Stimulated activated CD4-positive, alpha-beta T cell treated with anti-CD3 and anti-CD28 coated beads, Interleukin-4, amount 100 ng/mL, for 48 hours (primary cell): ENCODE results near the gene LY6G6D.
"Not testable (repeated sequence)": the region's sequence is repeated elsewhere in the genome, so short reads cannot be mapped to it uniquely, and the experiment has no call there.

Source experiments
- DNase-seq, 2 donors: peaks; one replicate each; pipeline ENCODE4 v3.0.0-alpha.2; 2020; ENCODE audit warnings: low read depth in 2 of 2

The LY6G6D gene

GRCh38 chr6:31692353-31692752 lies 22.8 kb upstream of the LY6G6D start:
- no peak for DNase-seq

GRCh38 chr6:31692886-31693285 lies 22.3 kb upstream of the LY6G6D start:
- no peak for DNase-seq

GRCh38 chr6:31693535-31693934 lies 21.6 kb upstream of the LY6G6D start:
- DNase-seq: no peak

GRCh38 chr6:31697555-31697954 lies 17.6 kb upstream of the LY6G6D start:
- DNase-seq: no peak

GRCh38 chr6:31700740-31701401 lies 14.3 kb upstream of the LY6G6D start:
- DNase-seq: no peak

- DNase-seq: no peak
Observed at GRCh38 chr6:31701666-31702404, 13.3 kb upstream of the LY6G6D start.

GRCh38 chr6:31702405-31702818 lies 12.7 kb upstream of the LY6G6D start:
- DNase-seq: peak in 1 of 2 donors; percentile 31

- DNase-seq: peak; percentile 94 to 96
Observed at GRCh38 chr6:31702819-31703716, 12.1 kb upstream of the LY6G6D start, which contains the start of gene ABHD16A. ABHD16A (minus strand) TSS chr6:31703324; CDS start chr6:31703281, 43 bp downstream.

GRCh38 chr6:31705931-31706330 lies 9.2 kb upstream of the LY6G6D start:
- DNase-seq: no peak

GRCh38 chr6:31706599-31706998 lies 8.5 kb upstream of the LY6G6D start, which contains the start of gene LY6G6F:
LY6G6F (plus strand) TSS chr6:31706866; CDS start chr6:31706907, 41 bp downstream.
- no peak for DNase-seq

GRCh38 chr6:31707701-31708100 lies 7.4 kb upstream of the LY6G6D start:
- DNase-seq: no peak

- DNase-seq: no peak
Observed at GRCh38 chr6:31708224-31708623, 6.9 kb upstream of the LY6G6D start.

- DNase-seq: not testable (repeated sequence)
Observed at GRCh38 chr6:31709157-31709556, 6.0 kb upstream of the LY6G6D start.

GRCh38 chr6:31710523-31711219 lies 4.5 kb upstream of the LY6G6D start:
- DNase-seq: no peak

- no peak for DNase-seq
Observed at GRCh38 chr6:31711233-31711632, 3.9 kb upstream of the LY6G6D start.

- DNase-seq: no peak
Observed at GRCh38 chr6:31712296-31712695, 2.9 kb upstream of the LY6G6D start.

GRCh38 chr6:31713465-31713864 lies 1.7 kb upstream of the LY6G6D start:
- DNase-seq: no peak

GRCh38 chr6:31713991-31714684 lies 1.0 kb upstream of the LY6G6D start:
- DNase-seq: no peak

- DNase-seq: no peak
Observed at GRCh38 chr6:31717499-31718222, 2.5 kb downstream of the LY6G6D start.

- DNase-seq: no peak
Observed at GRCh38 chr6:31718265-31718664, 3.1 kb downstream of the LY6G6D start.
